ENCODE measurements around the gene VAV3. TPM values are rescaled to one million over a fixed set of nuclear protein-coding genes. Genes with fewer than 3 reads are reported as not detected.

The VAV3 gene
- polyA plus RNA-seq, 1 of the 3 experiments (the other 2 are of a cell fraction) = not detected

GRCh38 chr1:107549152-107549810 is 415.7 kb downstream of the VAV3 start:
- peaks cover 0 to 8% of the 10 kb centered on the region in 2 experiments; a peak in 1 of 4 replicates for H3K4me1 ChIP-seq (ENCODE audit: control insufficient read depth in 1 of 2, insufficient read depth in 2 of 2, low read depth in 1 of 2, low read length in 1 of 2)
- no peak overlapping the region for H3K9ac ChIP-seq
- no peak overlapping the region for H3K27ac ChIP-seq (ENCODE audit: low read depth in 2 of 2, low read length in 1 of 2)
- H4K20me1 ChIP-seq (ENCODE audit: insufficient read depth) = no peaks in the 10 kb centered on the region
- H2AFZ ChIP-seq (ENCODE audit: low read depth) = no peak overlapping the region
- H3K4me3 ChIP-seq (ENCODE audit: low read depth in 2 of 2, low read length in 1 of 2) = no peak overlapping the region
- H3K27me3 ChIP-seq (ENCODE audit: insufficient read depth) = no peaks in the 10 kb centered on the region
- WGBS (ENCODE audit: low lambda C conversion rate) = 54% methylated on average over 3 of the region's 3 CpGs
- H3K9me2 ChIP-seq = no peaks in the 10 kb centered on the region
- POLR2A ChIA-PET = no interaction called here
- no peak for DNase-seq
- no peaks in the 10 kb centered on the region for H3F3A ChIP-seq (replicated peaks; ENCODE audit: insufficient read depth)
- no peaks in the 10 kb centered on the region for H3K36me3 ChIP-seq (replicated peaks in 1 of 2; ENCODE audit: control insufficient read depth in 1 of 2, insufficient read depth in 2 of 2, low read length in 1 of 2)
- no peak overlapping the region for H3K4me2 ChIP-seq
- no peaks in the 10 kb centered on the region for H3K9me3 ChIP-seq
- CTCF ChIA-PET = interaction anchor here (0.9 to 1.7 kb wide), 2 partner anchors 18 to 202 kb away, joined by 3 to 4 read pairs; no protein-coding TSS in a partner anchor
- no peaks in the 10 kb centered on the region for H3K79me2 ChIP-seq (ENCODE audit: insufficient read depth)
- no peak for TF ChIP-seq SMC3 (IDR thresholded peaks at IDR 0.05; ENCODE audit: low read depth, low read length)
- TF ChIP-seq JUND (IDR thresholded peaks at IDR 0.05) = no peak
- TF ChIP-seq FOXM1 (IDR thresholded peaks at IDR 0.05; ENCODE audit: low read depth) = no peak
- TF ChIP-seq FOSL2 (IDR thresholded peaks at IDR 0.05; ENCODE audit: borderline replicate concordance, low read depth) = no peak
- TF ChIP-seq CTCF (IDR thresholded peaks at IDR 0.05) = no peak
- TF ChIP-seq IRF3 (IDR thresholded peaks at IDR 0.05; ENCODE audit: low read depth, low read length) = no peak
- TF ChIP-seq TAF1 (IDR thresholded peaks at IDR 0.05; ENCODE audit: borderline replicate concordance, low read depth, low read length) = no peak
- no peak for TF ChIP-seq USF1 (IDR thresholded peaks at IDR 0.05; ENCODE audit: borderline replicate concordance, low read depth)
- no peak for TF ChIP-seq CHD2 (IDR thresholded peaks at IDR 0.05; ENCODE audit: low read length, partially characterized antibody)
- TF ChIP-seq GATA2 (CRISPR knock-in tag; IDR thresholded peaks at IDR 0.05) = no peak
- no peak for TF ChIP-seq EZH2phosphoT487 (IDR thresholded peaks at IDR 0.05; ENCODE audit: borderline replicate concordance, low read depth)
- no peak for TF ChIP-seq EP300 (IDR thresholded peaks at IDR 0.05; ENCODE audit: borderline replicate concordance in 1 of 2, low read depth in 1 of 2, low read length in 1 of 2)
- TF ChIP-seq MAX (IDR thresholded peaks at IDR 0.05; ENCODE audit: low read depth) = no peak
- TF ChIP-seq RCOR1 (IDR thresholded peaks at IDR 0.05; ENCODE audit: low read length) = no peak
- TF ChIP-seq TEAD4 (IDR thresholded peaks at IDR 0.05; ENCODE audit: borderline replicate concordance, insufficient read depth) = no peak
- no peak for TF ChIP-seq MEF2A (IDR thresholded peaks at IDR 0.05; ENCODE audit: borderline replicate concordance, low read depth)
- TF ChIP-seq PBX3 (IDR thresholded peaks at IDR 0.05) = no peak
- TF ChIP-seq ZBTB33 (IDR thresholded peaks at IDR 0.05; ENCODE audit: borderline replicate concordance, low read depth) = no peak
